ENCODE results near the gene MLPH. TPM values are rescaled to one million over a fixed set of nuclear protein-coding genes. Genes with fewer than 3 reads are reported as not detected.

The MLPH gene
- total and polyA plus RNA-seq, 2 of the 13 experiments (the other 11 are each of a cell fraction or from before 2014, with no cell fraction given): 0.12 TPM; not detected in 1

DNA sequence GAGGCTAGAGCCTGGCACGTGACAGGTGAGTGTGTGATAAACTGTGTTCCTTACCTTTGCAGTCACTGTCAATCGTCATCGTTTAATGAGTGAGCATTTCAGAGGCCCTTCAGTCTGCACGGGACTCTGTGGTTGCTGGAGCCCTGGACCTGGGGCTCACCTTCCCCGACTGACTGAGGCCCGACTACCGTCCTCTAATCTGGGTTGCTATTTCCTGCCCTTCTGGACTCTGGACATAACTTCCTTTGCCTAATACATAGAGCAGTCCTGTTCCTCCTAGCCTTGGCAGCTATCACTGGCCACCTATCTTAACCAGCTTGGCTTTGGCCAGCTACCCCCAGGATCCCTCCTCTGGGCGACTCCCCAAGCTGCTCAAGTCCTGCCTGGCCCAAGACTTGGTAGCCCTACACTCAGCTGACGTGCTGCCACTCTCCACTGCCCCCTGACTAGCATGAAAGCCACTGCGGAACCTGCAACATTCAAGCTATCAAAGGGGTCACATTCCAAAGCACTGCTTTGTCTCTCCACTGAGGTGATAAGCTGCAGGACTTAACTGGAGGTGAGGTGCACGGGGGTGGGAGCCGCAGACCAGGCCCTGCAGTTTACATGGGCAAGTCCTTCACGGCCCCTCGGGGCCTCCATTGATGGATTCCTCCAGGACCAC lies 114.5 kb downstream of the MLPH start (continued):
- TF ChIP-seq REST (IDR thresholded peaks at IDR 0.05; ENCODE audit: borderline replicate concordance in 1 of 2, low read depth in 1 of 2, low read length in 2 of 2) (no peak), ZNF331 (CRISPR knock-in tag; IDR thresholded peaks at IDR 0.05) (peak; percentile 67; the same call in 1 of the 2 replicates), ZNF777 (CRISPR knock-in tag; IDR thresholded peaks at IDR 0.05) (peak; percentile 48; the same call in 1 of the 2 replicates), ZNF546 (CRISPR knock-in tag; conservative IDR thresholded peaks at IDR 0.05) (no peak), ZNF44 (CRISPR knock-in tag; IDR thresholded peaks at IDR 0.05) (no peak), KMT2A (CRISPR knock-in tag; IDR thresholded peaks at IDR 0.05) (peak; percentile 62; the same call in 1 of the 2 replicates), ZNF230 (CRISPR knock-in tag; IDR thresholded peaks at IDR 0.05) (peak; percentile 72), FOSL2 (CRISPR knock-in tag; IDR thresholded peaks at IDR 0.05) (peak; percentile 32; the same call in 1 of the 2 replicates), DRAP1 (CRISPR knock-in tag; IDR thresholded peaks at IDR 0.05) (peak; percentile 67), ZNF317 (CRISPR knock-in tag; IDR thresholded peaks at IDR 0.05) (peak; percentile 67; the same call in 1 of the 2 replicates), ASH2L (IDR thresholded peaks at IDR 0.05; ENCODE audit: insufficient read length, low read depth, low read length) (peak; percentile 80), MBNL3 (CRISPR knock-in tag; conservative IDR thresholded peaks at IDR 0.05) (no peak), ZMAT3 (CRISPR knock-in tag; conservative IDR thresholded peaks at IDR 0.05) (no peak), ZNF33A (CRISPR knock-in tag; IDR thresholded peaks at IDR 0.05; ENCODE audit: borderline replicate concordance) (no peak), RAD51 (IDR thresholded peaks at IDR 0.05; ENCODE audit: borderline replicate concordance) (no peak), FOXA1 (IDR thresholded peaks at IDR 0.05) (no peak), FOXA1 (CRISPR knock-in tag; IDR thresholded peaks at IDR 0.05) (0 out of 2 replicates have a peak, but pooled peaks have one; percentile 17), GMEB2 (CRISPR knock-in tag; IDR thresholded peaks at IDR 0.05; ENCODE audit: low read depth) (no peak), ZNF770 (CRISPR knock-in tag; IDR thresholded peaks at IDR 0.05) (peak; percentile 44; the same call in 1 of the 2 replicates)
- TF ChIP-seq, protein P1, sequence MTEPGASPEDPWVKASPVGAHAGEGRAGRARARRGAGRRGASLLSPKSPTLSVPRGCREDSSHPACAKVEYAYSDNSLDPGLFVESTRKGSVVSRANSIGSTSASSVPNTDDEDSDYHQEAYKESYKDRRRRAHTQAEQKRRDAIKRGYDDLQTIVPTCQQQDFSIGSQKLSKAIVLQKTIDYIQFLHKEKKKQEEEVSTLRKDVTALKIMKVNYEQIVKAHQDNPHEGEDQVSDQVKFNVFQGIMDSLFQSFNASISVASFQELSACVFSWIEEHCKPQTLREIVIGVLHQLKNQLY (CRISPR knock-in tag; IDR thresholded peaks at IDR 0.05): no peak; the same call in 1 of the 2 replicates
